ENCODE data around the gene NFE2L2.
"Not testable (repeated sequence)": the region's sequence is repeated elsewhere in the genome, so short reads cannot be mapped to it uniquely, and the experiment has no call there.

Gene NFE2L2

GRCh38 chr2:177270531-177270930 is 6.0 kb upstream of the NFE2L2 start:
- Mint-ChIP-seq H3K4me3 (no peak overlapping the region), H3K27me3 (ENCODE audit: low read depth) (no peaks in the 10 kb centered on the region), H3K4me1 (ENCODE audit: low read depth) (peaks cover 55% of the 10 kb centered on the region), H3K9me3 (no peaks in the 10 kb centered on the region), H3K27ac (no peak overlapping the region), H3K36me3 (ENCODE audit: low read depth) (peaks cover 2% of the 10 kb centered on the region)
- no peak for DNase-seq (ENCODE audit: low spot score)

DNA sequence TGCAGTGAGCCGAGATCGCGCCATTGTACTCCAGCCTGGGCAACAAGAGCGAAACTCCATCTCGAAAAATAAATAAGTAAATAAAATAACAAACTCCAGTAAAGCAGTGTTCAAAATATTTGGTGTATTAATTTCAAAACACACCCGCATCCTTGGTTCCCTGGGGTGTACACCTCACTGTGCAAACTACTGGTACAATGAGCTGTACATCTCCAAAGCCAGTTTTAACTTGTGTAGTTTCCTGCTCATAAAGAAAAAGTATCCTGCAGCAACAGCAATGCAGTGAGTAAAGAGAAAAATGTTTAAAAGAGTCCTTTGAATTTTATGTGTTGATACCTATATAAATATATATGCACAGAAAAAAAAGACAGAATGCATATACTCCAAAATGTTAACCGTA is 4.4 kb upstream of the NFE2L2 start:
- H3K4me3 Mint-ChIP-seq: no peak overlapping the region
- peaks cover 2% of the 10 kb centered on the region for H3K36me3 Mint-ChIP-seq (ENCODE audit: low read depth)
- no peak overlapping the region for H3K27ac Mint-ChIP-seq
- H3K4me1 Mint-ChIP-seq (ENCODE audit: low read depth): peaks cover 59% of the 10 kb centered on the region
- DNase-seq (ENCODE audit: low spot score): no peak
- H3K9me3 Mint-ChIP-seq: no peaks in the 10 kb centered on the region
- no peaks in the 10 kb centered on the region for H3K27me3 Mint-ChIP-seq (ENCODE audit: low read depth)

GRCh38 chr2:177268187-177268871 is 3.8 kb upstream of the NFE2L2 start:
- Mint-ChIP-seq H3K4me1 (ENCODE audit: low read depth) (peaks cover 56% of the 10 kb centered on the region), H3K4me3 (no peak overlapping the region), H3K36me3 (ENCODE audit: low read depth) (peaks cover 2% of the 10 kb centered on the region), H3K27me3 (ENCODE audit: low read depth) (no peaks in the 10 kb centered on the region), H3K27ac (no peak overlapping the region), H3K9me3 (no peaks in the 10 kb centered on the region)
- DNase-seq (ENCODE audit: low spot score): no peak

- H3K9me3 Mint-ChIP-seq; DNase-seq (ENCODE audit: low spot score); H3K27me3 Mint-ChIP-seq (ENCODE audit: low read depth): not testable (repeated sequence)
- H3K4me3 Mint-ChIP-seq: peak overlapping the region; percentile 94
- peak overlapping the region; percentile 99 for H3K27ac Mint-ChIP-seq
- peaks cover 13% of the 10 kb centered on the region for H3K36me3 Mint-ChIP-seq (ENCODE audit: low read depth)
- peaks cover 51% of the 10 kb centered on the region for H3K4me1 Mint-ChIP-seq (ENCODE audit: low read depth)
Measured at GRCh38 chr2:177266955-177267354, 2.4 kb upstream of the NFE2L2 start.

DNA sequence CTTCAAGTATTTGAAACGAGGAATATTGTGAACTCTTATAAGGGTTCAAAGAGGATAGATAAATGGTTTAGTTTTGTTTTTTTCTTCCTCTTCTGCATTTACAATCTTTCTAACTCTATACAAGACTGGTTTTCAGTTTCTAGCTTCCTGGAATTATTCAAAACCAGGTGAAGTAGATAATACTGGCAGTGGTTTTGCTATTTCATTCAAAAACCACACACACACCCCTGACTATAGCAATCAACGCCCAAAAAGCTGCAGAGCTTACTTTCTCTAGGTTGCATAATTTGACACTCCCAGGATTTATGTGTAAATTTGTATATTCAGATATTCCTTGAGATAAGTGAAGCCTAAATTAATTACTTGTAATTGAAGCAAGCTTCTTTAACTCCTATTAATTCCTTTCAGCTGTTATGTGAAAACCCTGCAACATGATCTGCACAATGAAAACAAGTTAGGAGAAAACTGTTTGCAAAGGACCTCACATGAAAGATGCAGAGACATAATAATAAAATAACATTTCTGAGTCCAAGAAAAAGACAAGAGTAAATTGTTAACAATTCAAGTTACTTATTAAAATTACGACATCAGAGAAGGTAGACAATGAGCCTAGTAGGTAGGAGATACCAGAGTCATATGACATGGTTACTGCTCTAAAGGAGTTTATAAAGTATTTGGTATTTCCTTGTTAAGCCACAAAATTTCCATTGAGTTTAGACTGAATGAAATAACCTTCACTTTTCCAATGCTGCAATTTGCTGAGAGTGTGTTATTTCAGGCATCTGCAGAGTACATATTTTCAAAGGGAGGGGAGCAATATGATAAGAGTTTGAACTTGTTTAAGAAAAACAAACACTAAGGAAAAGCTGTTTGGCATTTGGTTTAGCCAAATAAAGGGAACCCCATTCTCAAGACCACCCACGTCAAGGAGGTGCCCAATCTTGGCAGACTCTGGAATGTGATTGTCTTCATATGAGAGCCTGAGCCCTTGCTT is 1.6 kb upstream of the NFE2L2 start:
- no peak for DNase-seq (ENCODE audit: low spot score)
- H3K4me1 Mint-ChIP-seq (ENCODE audit: low read depth): peaks cover 56% of the 10 kb centered on the region

DNA sequence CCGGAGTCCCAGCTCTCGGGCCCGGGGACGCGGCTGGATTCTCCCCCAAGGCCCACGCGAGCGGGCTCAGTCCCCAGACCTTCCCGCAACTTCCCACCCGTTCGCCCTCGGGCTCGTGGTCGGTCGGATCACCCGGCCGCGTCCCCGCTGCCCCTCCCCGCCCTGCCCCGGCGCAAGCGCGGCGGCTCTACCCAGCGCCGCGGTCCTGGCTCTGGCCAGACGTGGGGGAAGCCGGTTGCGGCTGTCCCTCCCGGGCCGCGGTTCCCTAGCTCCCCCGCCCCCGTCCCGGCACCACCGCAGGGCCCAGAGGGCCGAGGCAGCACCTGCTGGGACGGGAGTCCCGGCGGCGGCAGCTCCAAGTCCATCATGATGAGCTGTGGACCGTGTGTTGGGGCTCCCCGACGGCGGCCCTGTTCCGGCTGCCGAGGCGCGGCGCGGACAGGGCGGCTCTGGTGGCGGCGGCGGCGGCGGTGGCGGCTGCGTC is 276 bp downstream of the NFE2L2 start:
- Mint-ChIP-seq H3K4me3 (peak overlapping the region; percentile 21), H3K27ac (peak overlapping the region; percentile 62), H3K36me3 (ENCODE audit: low read depth) (peaks cover 27% of the 10 kb centered on the region), H3K9me3 (no peaks in the 10 kb centered on the region), H3K27me3 (ENCODE audit: low read depth) (no peaks in the 10 kb centered on the region), H3K4me1 (ENCODE audit: low read depth) (peaks cover 51% of the 10 kb centered on the region)
- DNase-seq (ENCODE audit: low spot score): no peak

More for the DNA sequence above, 1.6 kb upstream of the NFE2L2 start:
- peak overlapping the region; percentile 99 for H3K27ac Mint-ChIP-seq
- no peaks in the 10 kb centered on the region for H3K9me3 Mint-ChIP-seq
- H3K27me3 Mint-ChIP-seq (ENCODE audit: low read depth): no peaks in the 10 kb centered on the region
- H3K36me3 Mint-ChIP-seq (ENCODE audit: low read depth): peaks cover 18% of the 10 kb centered on the region
- H3K4me3 Mint-ChIP-seq: peak overlapping the region; percentile 94

- peaks cover 33% of the 10 kb centered on the region for H3K36me3 Mint-ChIP-seq (ENCODE audit: low read depth)
- peaks cover 54% of the 10 kb centered on the region for H3K4me1 Mint-ChIP-seq (ENCODE audit: low read depth)
Measured at GRCh38 chr2:177263451-177264208, 897 bp downstream of the NFE2L2 start.

DNA sequence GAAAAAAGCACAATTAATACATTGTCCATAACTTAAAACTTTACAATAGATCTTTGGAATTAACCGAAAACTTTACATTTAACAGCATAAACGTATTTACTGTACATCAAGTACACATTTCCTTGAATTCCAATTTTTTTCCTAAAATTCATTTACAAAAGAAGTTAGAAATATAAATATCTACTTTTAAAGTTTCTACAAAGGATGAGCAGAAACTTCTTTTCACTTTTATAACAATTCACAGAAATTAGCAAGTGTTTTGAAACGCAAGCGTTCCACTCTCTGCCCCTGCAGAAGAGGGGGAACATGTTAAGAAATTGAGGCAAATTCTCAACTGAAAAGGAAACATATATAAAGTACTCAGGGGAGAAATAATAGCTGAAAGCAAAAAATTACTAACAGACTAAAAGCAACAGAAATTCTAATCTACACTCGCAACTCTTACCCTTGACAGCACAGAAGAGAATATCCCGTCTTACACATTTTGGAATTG is 1.5 kb downstream of the NFE2L2 start:
- Mint-ChIP-seq H3K36me3 (ENCODE audit: low read depth) (peaks cover 38% of the 10 kb centered on the region), H3K27me3 (ENCODE audit: low read depth) (no peaks in the 10 kb centered on the region), H3K27ac (peak overlapping the region; percentile 87), H3K4me1 (ENCODE audit: low read depth) (peaks cover 55% of the 10 kb centered on the region), H3K9me3 (peaks cover 8% of the 10 kb centered on the region), H3K4me3 (peak overlapping the region; percentile 85)
- no peak for DNase-seq (ENCODE audit: low spot score)

More at GRCh38 chr2:177263451-177264208, 897 bp downstream of the NFE2L2 start:
- Mint-ChIP-seq H3K27me3 (ENCODE audit: low read depth) (no peaks in the 10 kb centered on the region), H3K4me3 (peak overlapping the region; percentile 85), H3K27ac (peak overlapping the region; percentile 87), H3K9me3 (peaks cover 1% of the 10 kb centered on the region)
- DNase-seq (ENCODE audit: low spot score): peak; percentile 95

GRCh38 chr2:177262092-177262491 is 2.4 kb downstream of the NFE2L2 start:
- DNase-seq (ENCODE audit: low spot score): no peak
- Mint-ChIP-seq H3K27me3 (ENCODE audit: low read depth) (no peaks in the 10 kb centered on the region), H3K9me3 (peaks cover 8% of the 10 kb centered on the region), H3K27ac (peak overlapping the region; percentile 87), H3K4me1 (ENCODE audit: low read depth) (peaks cover 52% of the 10 kb centered on the region), H3K4me3 (peak overlapping the region; percentile 85), H3K36me3 (ENCODE audit: low read depth) (peaks cover 46% of the 10 kb centered on the region)

GRCh38 chr2:177261116-177262060 is 3.1 kb downstream of the NFE2L2 start:
- Mint-ChIP-seq H3K36me3 (ENCODE audit: low read depth) (peaks cover 49% of the 10 kb centered on the region), H3K27ac (peak overlapping the region; percentile 87), H3K4me1 (ENCODE audit: low read depth) (peaks cover 46% of the 10 kb centered on the region), H3K4me3 (peak overlapping the region; percentile 85), H3K27me3 (ENCODE audit: low read depth) (no peaks in the 10 kb centered on the region), H3K9me3 (peaks cover 8% of the 10 kb centered on the region)
- no peak for DNase-seq (ENCODE audit: low spot score)

- DNase-seq (ENCODE audit: low spot score): no peak
- H3K27ac Mint-ChIP-seq: no peak overlapping the region
- peaks cover 8% of the 10 kb centered on the region for H3K9me3 Mint-ChIP-seq
- peaks cover 43% of the 10 kb centered on the region for H3K4me1 Mint-ChIP-seq (ENCODE audit: low read depth)
- H3K4me3 Mint-ChIP-seq: peak overlapping the region; percentile 53
- H3K27me3 Mint-ChIP-seq (ENCODE audit: low read depth): no peaks in the 10 kb centered on the region
- peaks cover 54% of the 10 kb centered on the region for H3K36me3 Mint-ChIP-seq (ENCODE audit: low read depth)
Measured at GRCh38 chr2:177260379-177260778, 4.1 kb downstream of the NFE2L2 start.

- Mint-ChIP-seq H3K9me3 (peaks cover 8% of the 10 kb centered on the region), H3K36me3 (ENCODE audit: low read depth) (peaks cover 63% of the 10 kb centered on the region), H3K4me3 (no peak overlapping the region), H3K27ac (no peak overlapping the region), H3K4me1 (ENCODE audit: low read depth) (peaks cover 59% of the 10 kb centered on the region), H3K27me3 (ENCODE audit: low read depth) (no peaks in the 10 kb centered on the region)
- DNase-seq (ENCODE audit: low spot score): no peak
Measured at GRCh38 chr2:177258059-177258458, 6.5 kb downstream of the NFE2L2 start.

Data from T-helper 2 cell treated with Interferon-gamma antibody and Interleukin-4, amounts not matched to agents 5 μg/mL and 100 μg/mL, for 36 hours (primary cell).